ENCODE measurements around the gene ANO1.

DNA sequence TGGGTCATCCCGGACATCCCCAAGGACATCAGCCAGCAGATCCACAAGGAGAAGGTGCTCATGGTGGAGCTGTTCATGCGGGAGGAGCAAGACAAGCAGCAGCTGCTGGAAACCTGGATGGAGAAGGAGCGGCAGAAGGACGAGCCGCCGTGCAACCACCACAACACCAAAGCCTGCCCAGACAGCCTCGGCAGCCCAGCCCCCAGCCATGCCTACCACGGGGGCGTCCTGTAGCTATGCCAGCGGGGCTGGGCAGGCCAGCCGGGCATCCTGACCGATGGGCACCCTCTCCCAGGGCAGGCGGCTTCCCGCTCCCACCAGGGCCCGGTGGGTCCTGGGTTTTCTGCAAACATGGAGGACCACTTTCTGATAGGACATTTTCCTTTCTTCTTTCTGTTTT is 109.7 kb downstream of the ANO1 start:
- TF ChIP-seq, protein P1, sequence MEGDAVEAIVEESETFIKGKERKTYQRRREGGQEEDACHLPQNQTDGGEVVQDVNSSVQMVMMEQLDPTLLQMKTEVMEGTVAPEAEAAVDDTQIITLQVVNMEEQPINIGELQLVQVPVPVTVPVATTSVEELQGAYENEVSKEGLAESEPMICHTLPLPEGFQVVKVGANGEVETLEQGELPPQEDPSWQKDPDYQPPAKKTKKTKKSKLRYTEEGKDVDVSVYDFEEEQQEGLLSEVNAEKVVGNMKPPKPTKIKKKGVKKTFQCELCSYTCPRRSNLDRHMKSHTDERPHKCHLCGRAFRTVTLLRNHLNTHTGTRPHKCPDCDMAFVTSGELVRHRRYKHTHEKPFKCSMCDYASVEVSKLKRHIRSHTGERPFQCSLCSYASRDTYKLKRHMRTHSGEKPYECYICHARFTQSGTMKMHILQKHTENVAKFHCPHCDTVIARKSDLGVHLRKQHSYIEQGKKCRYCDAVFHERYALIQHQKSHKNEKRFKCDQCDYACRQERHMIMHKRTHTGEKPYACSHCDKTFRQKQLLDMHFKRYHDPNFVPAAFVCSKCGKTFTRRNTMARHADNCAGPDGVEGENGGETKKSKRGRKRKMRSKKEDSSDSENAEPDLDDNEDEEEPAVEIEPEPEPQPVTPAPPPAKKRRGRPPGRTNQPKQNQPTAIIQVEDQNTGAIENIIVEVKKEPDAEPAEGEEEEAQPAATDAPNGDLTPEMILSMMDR (IDR thresholded peaks at IDR 0.05) = no peak
- TF ChIP-seq POLR2AphosphoS5 (IDR thresholded peaks at IDR 0.05) (no peak), POLR2A (IDR thresholded peaks at IDR 0.05) (no peak)

Measured in breast epithelium (tissue), 3 donors.